ENCODE results near the gene SHQ1. TPM values are rescaled to one million over a fixed set of nuclear protein-coding genes. Genes with fewer than 3 reads are reported as not detected.

The SHQ1 gene
- total and polyA plus RNA-seq, 9 of the 15 experiments (the other 6 are each of a cell fraction or from before 2014, with no cell fraction given): 9.2 to 25.0 (median 14.1) TPM

GRCh38 chr3:72887705-72888545 is 39.7 kb upstream of the SHQ1 start, which contains the start of gene GXYLT2:
TSS of gene GXYLT2 (plus strand) at chr3:72888046. CDS start at chr3:72888234, 188 bp downstream.
- Histone ChIP-seq H3K4me1 (replicated peaks in 1 of 2; ENCODE audit: control insufficient read depth in 2 of 2, insufficient read depth in 2 of 2, low read length in 2 of 2) (peaks cover 4 to 25% of the 10 kb centered on the region in 2 experiments; a peak in 3 of 5 replicates), H3K27ac (ENCODE audit: extremely low read depth, low read depth, low read length) (peak within 1 kb of the TSS; percentile 52; the same call in 2 of the 3 replicates), H3K36me3 (ENCODE audit: control insufficient read depth, insufficient read depth, low read length) (no peaks in the 10 kb centered on the region), H4K20me1 (replicated peaks; ENCODE audit: control insufficient read depth, insufficient read depth, low read length) (no peaks in the 10 kb centered on the region), H3K4me2 (ENCODE audit: insufficient read depth, low read length) (peak within 1 kb of the TSS; percentile 96), H3K4me3 (peak within 1 kb of the TSS; percentile 48), H3K79me2 (ENCODE audit: control insufficient read depth, insufficient read depth, low read length) (no peaks in the 10 kb centered on the region), H3K27me3 (ENCODE audit: control insufficient read depth in 2 of 2, insufficient read depth in 2 of 2, low read length in 2 of 2) (no peaks in the 10 kb centered on the region), H3K9me3 (replicated peaks; ENCODE audit: control insufficient read depth, insufficient read depth, low read depth, low read length) (no peaks in the 10 kb centered on the region), H3K9me1 (ENCODE audit: control insufficient read depth, insufficient read depth, low read length) (no peaks in the 10 kb centered on the region), H3K9ac (ENCODE audit: insufficient read depth in 1 of 2, low read depth in 2 of 2, low read length in 2 of 2) (peak within 1 kb of the TSS; percentile 67 to 89), H2AFZ (ENCODE audit: low read depth, low read length) (peak within 1 kb of the TSS; percentile 99)
- 0% methylated on average over 23 of the region's 96 CpGs for WGBS (ENCODE audit: insufficient coverage, low coverage, missing lambda C conversion rate)
- in situ Hi-C loops (cut with MboI): no loop called here
- DNase-seq (ENCODE audit: extremely low read depth in 1 of 4, low spot score in 3 of 4): peak; percentile 62 to 76 (median 64)
- ChIA-PET POLR2A (interaction anchor here (0.6 to 3.0 kb wide), 3 partner anchors 10 to 41 kb away, joined by 3 to 13 read pairs (median 3); no protein-coding TSS in a partner anchor), CTCF (ENCODE audit: low intra/inter-chr PET ratio) (interaction anchor here (0.5 kb wide), 1 partner anchor 963 kb away, joined by 3 read pairs; no protein-coding TSS in a partner anchor)
- ATAC-seq: peak; percentile 85
- no TSS peak for BruUV-seq (replicated peaks)
- FAIRE-seq: peak; percentile 75
- intact Hi-C loops (cut with micrococcal nuclease): loop anchor here (5.0 kb wide), 3 partner anchors 41 to 109 kb away; partner anchors contain the start of genes PPP4R2 and SHQ1
- TF ChIP-seq MAFK (IDR thresholded peaks at IDR 0.05; ENCODE audit: low read length) (peak; percentile 56), ZNF766 (CRISPR knock-in tag; conservative IDR thresholded peaks at IDR 0.05) (peak; percentile 19; the same call in 1 of the 2 replicates), KDM1A (IDR thresholded peaks at IDR 0.05) (peak in 1 of 2 experiments; percentile 38; a peak in 2 of 4 replicates), RBBP5 (IDR thresholded peaks at IDR 0.05; ENCODE audit: borderline replicate concordance, insufficient read depth, low read length, poor library complexity, severe bottlenecking) (peak; percentile 71), YY1 (IDR thresholded peaks at IDR 0.05; ENCODE audit: borderline replicate concordance in 1 of 3, control insufficient read depth in 1 of 3, extremely low read depth in 1 of 3, insufficient read depth in 3 of 3, insufficient read length in 1 of 3, insufficient replicate concordance in 2 of 3, low read depth in 1 of 3, low read length in 2 of 3) (peak in 2 of 3 experiments; percentile 34 to 42), SREBF2 (CRISPR knock-in tag; IDR thresholded peaks at IDR 0.05) (no peak), SMARCE1 (IDR thresholded peaks at IDR 0.05) (0 out of 2 replicates have a peak, but pooled peaks have one; percentile 15), NKRF (IDR thresholded peaks at IDR 0.05; ENCODE audit: borderline replicate concordance) (0 out of 2 replicates have a peak, but pooled peaks have one; percentile 24), RB1 (IDR thresholded peaks at IDR 0.05; ENCODE audit: low read depth) (peak; percentile 61; the same call in 1 of the 2 replicates)
